Suppressor macrophage treated with lipopolysaccharide for 4 hours (primary cell): ENCODE results near the gene ADK.
A peak's percentile ranks its signal among the peaks of the same experiment; 100 is the strongest.

Source experiments
- DNase-seq: peaks from one replicate; pipeline ENCODE4 v3.0.0-alpha.2; 2020

ADK gene

DNA sequence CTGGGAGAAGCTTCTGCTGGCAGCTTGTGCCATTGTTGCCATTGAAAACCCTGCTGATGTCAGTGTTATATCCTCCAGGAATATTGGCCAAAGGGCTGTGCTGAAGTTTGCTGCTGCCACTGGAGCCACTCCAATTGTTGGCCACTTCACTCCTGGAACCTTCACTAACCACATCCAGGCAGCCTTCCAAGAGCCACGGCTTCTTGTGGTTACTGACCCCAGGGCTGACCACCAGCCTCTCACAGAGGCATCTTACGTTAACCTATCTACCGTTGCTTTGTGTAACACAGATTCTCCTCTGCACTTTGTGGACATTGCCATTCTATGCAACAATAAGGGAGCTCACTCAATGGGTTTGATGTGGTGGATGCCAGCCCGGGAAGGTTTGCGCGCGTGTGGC is 220.7 kb downstream of the ADK start:
- DNase-seq: no peak

DNA sequence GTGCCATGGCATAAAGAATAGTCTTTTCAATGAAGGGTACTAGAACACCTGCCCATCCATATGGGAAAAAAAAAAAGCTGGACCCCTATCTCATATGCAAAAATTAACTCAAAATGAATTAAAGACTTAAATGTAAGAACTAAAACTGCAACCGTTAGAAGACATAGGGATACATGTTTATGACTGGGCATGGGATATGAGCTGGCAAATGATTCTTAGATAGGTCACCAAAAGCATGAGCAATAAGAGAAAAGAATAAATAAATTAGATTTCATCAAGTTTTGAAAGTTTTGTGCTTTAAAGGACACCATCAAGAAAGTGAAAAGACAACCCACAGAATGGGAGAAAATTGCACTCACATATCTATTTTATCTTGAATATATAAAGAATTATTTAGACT is 222.0 kb downstream of the ADK start:
- DNase-seq: no peak

DNA sequence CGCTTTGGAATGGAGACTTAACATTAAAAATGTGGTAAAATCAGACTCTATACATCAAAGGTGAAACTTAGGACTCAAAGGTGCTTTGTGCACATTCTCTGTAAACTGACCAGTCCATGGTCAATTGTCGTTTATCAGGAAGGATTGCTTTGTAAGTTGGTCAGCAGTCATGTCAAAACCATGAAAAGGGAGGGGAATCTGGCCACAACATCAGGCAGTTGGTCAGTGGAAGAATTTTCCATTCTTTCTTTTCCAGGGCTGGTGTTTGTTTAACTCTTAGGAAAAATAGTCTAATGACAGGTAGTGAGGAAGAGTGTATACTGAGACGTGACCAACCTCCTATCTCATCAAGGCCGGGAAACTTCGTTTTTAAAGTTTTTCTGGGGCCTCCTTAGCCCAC is 226.5 kb downstream of the ADK start:
- DNase-seq: no peak

DNA sequence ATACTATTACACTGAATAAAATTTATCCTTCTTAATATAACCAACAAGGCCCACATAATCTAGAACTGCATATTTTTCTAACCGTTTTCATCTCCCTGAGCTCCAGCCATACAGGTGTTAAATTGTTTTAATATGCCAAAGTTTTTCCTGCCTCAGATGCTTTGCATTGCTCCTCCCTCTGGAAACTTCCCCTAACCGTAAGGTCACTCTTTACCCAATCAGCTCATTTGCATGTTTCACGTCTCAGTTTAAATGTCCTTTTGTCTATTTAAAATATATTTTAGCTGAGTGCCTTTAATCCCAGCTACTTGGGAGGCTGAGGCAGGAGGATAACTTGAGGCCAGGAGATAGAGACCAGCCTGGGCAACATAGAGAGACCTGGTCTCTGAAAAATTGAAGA is 228.5 kb downstream of the ADK start:
- DNase-seq: peak; percentile 26

DNA sequence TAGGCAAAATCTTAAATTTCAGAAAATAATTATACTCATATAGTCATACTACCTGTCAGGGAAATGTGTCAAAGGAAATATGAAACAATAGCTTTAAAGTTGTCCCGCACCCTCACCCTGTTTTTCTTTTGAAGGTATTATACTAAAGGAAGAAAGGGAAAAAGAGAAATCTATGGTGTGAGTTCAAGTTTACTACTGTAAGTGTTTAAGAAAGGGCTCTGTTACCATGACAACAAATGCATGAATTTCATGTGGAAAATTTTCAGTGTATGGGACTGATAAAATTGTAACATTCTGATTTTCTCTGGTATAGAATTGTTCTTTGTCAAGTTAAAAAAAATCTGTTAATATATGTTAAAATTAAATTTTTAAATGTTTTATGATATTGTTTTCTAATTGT is 229.8 kb downstream of the ADK start:
- no peak for DNase-seq

DNA sequence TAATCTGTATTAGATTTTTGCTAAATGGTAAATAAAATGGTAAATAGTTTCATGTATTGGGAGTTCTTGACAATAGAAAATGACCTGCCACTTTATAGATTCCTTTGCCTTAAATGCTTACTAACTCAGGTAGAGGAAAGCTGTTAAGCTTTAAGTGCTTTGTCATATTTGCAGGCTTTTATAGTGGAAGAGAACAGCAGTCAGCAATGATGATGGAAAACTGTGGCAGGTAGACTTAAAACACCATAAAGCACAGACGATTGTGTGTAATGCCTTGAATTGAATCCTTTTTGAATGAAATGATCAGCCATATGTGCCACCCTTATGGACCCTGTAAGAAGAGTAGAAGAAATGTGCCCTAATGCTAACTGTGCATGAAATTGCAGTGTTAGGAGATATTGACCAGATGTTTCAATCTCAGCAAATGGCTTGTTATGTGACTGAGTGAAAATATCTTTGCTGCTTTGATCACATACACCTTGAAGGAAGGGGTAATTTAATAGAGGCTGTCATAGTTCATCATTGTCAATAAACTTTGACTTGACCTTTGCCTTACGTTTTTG is 230.4 kb downstream of the ADK start:
- DNase-seq: no peak

DNA sequence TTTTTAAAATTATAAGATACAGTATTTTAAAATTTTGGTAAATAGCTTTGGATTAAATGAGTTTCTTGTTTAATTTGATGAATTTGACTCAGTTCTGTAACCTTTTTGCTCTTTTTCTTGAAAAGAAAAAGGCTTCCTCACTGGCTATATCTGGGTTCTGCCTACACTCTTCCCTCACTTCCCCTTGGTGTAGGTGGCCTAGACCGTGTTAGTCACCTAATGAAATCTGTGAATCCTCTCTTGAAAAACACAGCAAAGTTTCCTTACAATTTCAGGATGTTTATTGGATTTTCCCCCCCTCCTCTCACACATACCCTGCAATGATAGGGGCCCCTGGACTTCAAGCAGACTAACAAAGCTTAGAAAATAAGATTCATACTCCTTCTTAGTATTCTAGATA is 231.6 kb downstream of the ADK start:
- peak; percentile 54 for DNase-seq

DNA sequence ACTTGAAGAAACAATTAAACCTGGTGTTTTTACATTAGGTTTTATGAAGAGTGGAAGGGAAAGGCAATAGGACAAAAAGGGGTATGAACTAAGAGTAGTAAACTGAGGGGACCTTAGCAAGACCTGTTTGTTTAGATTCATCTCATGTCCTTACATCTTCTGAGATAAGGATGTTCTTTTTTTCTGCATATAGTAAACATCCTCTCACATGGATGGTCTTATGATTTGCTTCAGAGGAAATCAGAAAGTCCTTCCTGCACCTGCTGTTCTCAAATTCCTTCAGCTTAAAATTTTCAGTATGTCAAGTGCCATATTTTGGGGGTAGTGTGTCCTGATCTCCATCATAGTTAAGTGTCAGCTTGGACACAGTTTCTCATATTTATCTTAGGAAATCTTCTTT is 232.6 kb downstream of the ADK start:
- no peak for DNase-seq

DNA sequence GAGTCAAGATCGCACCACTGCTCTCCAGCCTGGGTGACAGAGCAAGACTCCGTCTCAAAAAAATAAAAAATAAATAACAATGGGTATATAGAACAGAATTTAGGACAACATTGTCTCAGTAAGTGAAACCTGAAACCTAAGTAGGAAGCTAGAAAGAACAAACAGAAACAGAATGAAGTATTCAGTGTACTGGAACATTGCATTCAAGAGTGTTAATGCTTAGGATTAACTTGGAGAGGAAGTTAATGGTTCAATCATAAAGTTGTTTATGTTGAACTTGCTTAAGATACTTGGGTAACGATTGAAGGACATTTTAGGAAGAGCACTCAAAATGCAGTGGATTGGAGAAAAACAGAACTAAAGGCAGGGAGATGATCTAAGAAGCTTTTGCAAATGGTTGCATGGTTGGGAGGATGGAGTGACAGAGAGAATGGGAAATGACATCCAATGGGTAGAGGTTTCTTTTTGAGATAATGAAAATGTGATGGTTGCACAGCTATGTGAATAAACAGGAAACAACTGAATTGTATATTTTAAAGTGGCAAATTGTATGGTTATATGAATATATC is 233.7 kb downstream of the ADK start:
- peak; percentile 62 for DNase-seq

DNA sequence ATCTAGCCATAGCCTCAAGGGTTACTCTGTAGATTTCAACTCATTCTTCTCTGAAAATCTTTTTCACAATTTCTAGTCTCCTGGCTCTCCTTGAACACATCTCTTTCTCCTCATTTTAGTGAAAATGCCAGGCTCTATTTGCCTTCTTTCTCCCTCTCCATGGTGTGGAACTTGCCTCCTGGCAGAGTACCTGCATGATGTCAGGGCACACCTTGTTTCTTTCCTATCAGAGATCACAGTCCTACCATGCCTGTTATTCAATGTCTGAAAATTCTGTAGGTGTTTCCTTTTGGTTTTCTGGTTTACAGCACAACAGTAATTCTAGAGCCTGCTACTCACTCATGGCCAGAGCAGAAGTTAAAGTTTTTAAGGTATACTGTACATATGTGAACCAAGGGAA is 237.8 kb downstream of the ADK start:
- no peak for DNase-seq

DNA sequence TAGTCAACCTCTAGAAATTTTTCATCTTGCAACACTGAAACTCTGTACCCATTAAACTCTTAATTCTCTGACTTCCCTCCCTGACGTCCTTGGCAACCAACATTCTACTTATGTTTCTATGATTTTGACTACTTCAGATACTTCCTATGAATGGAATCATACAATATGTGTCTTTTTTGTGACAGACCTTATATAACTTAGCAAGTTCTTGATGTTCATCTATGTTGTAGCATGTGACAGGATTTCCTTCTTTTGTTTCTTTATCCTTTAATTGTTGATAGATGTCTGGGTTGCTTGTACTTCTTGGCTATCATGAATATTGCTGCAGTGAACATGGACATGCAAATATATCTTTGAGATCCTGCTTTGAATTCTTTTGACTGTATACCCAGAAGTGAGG is 240.8 kb downstream of the ADK start:
- DNase-seq: no peak

DNA sequence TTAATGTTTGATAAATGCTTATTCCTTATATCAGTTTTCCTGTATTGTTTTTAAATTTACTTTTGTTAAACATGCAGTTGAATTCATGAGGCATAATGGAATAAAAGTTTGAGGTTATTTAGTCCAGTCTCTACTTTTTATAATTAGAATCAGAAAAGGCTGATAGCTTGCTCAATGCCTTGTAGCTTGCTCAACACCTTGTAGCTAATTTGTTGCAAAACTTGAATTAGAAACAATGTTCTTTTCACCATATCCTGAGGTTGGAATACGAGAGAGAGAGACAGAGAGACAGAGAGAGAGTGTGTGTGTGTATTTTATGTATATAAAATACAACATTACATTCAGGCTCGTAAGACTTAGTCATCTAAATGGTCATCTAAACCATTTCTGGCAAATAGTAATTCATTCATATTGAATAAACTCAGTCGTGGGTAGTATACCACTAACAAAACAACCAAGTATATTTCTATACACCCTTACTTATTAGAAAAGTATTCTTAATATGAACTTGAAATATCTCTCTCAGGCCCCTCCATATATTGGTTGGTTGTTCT is 243.5 kb downstream of the ADK start:
- DNase-seq: no peak

DNA sequence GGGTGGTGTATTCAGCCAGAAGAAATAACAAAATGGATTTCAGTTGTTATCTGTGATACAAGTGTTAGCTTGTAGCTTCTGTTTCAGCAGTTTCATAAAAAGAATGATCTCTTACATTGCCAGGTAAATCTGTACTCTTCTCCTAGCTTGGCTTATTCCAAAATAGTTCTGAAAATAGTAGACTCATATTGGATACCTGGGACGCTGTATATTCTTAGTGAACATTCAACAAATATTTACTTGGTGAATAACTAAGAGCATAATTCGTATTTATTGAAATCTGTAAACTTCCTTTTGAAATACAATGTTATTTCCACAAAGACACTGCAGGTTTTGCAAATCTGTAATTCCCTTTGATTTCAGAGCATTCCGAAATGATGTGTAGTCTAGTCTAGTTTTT is 249.2 kb downstream of the ADK start:
- DNase-seq: no peak

DNA sequence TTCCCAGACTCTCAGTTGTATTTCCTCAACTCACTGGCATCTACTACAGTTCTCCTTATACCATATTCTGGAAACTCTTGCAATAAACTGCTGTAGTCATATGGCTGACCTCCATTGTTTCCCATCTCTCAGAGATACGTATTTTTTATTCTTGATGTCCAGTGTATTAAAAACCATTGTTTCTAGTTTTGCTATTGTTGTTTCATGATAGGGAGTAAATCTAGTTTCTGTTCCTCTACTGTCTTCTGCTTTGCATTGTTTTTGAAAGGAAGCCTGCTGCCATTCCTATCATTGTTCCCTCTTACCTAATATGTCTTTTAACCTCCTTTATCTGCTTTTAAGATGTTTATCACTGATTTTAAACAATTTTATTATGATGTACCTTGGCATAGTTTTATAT is 255.0 kb downstream of the ADK start:
- DNase-seq: peak; percentile 33

DNA sequence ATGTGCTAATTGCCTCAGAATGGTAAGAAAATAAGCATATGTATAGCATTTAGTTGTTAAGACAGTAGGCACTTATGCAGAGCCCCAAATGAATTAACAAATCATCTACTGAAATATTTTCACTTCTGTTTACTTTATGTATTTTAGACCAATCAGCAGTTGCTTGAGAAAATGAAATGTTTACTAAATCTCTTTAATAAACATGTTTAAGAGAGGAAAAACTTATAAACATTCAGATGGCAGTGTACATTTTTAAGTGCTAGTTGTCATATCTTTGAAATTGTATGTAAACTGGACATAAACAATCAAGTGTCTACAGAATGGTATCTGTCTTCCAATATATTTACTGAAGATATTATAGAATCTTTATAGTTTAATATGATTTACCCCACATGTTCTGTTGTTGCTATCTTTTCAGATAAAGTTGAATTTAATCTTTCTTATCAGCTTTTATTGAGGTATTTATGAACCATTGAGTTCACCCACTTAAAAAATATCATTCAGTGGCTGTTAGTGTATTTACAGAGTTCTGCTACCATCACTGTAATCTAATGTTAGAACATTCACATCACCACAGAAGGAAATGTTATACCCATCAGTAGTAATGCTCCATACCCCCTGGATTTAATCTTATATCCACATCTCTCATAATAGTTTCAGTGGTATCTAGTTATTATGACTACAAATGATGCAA is 264.3 kb downstream of the ADK start:
- no peak for DNase-seq

DNA sequence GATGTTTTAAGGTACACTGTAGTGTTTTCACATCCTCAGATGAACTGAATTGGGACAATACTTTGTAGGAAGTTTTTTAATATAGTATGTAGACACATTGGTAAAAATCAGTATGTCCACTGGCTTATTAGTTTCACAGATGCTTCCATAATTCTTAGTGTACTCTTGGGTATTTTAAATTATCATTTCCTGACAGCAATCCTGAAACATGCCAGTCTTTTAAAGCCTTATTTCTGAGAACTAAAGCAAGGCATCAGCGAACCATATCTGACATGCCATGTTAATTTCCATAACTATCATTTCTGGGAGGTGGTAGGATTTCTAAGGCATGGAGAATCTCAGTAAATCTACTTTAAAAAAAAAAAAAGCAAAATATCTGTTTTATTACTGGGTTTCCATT is 266.4 kb downstream of the ADK start:
- no peak for DNase-seq

DNA sequence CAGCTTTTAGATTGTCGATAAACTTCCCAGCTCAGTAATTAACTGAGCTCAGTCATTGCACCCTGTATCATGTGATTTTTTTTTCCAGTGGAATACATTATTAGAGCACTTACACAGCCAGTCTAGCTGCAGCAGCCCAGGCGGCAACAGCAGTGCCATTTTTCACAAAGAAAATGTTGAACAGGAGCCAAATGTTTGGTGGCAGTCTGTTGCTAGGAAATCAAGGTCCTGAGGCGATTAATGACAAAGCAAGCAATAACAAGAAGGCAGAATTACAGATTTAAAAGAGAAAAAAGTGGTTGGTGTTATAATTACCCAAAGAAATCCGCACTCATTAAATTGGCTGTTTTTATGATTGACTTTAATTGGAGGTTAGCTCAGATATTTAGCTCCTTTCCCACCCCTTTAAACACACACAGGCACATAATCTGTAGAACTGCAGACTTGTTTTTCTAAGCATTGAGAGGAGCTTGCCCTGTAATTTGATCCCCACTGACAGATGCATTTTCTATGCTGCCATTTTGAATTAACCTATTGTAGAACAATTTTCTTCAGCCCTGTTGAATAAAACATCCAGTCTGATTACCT is 267.4 kb downstream of the ADK start:
- DNase-seq: no peak

DNA sequence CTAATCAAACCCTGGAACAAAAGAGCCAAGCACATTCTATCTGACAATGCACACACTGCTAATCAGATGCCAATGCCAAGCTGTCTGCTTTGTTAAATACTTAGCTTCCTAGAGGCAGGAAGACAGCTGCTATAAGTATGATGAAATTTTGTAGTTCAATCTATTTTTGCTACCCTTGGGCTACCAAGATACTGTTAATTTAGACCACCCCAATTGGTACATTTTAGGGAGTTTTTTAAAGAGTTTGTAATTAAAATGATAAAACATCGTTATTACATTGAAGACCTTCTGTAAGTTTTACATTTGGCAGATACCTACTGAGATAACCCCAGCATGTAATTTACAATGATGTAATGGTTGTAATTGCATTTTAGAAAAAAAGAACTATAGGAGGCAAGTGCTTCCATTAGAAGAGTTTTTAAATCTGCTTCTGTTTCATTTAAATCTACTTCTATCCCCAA is 268.5 kb downstream of the ADK start:
- no peak for DNase-seq

DNA sequence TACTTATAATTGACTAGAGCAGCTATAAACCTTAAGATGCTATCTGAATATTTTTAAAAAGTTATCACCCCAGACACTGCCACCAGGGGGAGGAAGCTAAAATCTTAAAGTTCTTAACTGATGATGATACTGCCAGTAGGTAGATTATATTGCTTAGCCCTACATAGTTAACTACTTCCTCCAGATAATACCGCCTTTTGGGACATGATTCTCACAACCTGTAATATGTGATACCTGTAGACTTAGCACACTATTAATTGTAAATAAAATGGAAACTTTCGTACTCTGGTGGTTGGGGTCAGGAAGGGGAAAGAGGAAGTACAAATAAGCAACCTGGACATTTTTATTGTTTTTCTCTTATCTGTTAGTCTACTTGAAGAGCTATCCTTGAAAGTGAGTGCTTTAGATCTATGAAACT is 268.9 kb downstream of the ADK start:
- DNase-seq: peak; percentile 35

DNA sequence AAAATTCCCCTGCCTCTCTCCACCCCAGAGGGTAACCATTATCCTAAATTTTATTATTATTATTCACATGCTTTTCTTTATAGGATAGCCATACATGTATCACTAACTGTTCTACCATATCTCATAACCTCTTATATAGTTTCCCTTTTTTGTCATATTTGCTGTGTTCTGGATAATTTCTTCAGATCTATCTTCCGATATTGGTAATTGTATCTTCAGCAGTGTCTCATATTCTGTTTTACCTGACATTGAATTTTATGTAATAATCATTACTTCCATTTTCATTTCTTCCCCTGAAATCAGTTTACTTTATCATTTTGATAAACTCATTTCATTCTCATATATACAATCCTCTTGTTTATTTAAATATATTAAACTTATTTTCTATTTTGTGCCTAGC is 273.5 kb downstream of the ADK start:
- no peak for DNase-seq

DNA sequence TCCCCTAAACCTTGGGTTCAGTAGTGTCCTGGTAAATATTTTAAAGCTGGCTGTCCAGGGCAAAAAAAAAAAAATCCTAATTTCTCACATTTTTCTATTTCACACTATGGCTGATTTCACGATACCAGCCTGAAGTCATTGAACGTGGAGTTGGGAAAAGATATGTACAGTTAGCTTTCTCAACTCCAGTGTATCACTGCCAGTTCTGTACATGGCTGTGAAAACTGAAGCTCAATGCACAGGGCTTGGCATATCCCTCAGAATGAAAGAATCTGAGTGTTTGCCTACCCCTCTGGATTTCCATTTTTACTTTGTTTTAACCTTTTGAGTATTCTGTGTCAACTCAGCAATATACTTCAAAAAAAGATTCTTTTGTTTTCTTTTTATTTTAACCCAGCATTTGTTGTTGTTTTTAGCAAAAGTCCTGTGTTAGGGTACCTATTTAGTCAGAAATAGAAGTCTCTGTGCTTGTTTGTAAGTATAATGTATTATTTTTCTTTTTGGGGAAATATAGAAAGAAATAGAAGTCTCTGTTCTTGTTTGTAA is 274.5 kb downstream of the ADK start:
- no peak for DNase-seq

DNA sequence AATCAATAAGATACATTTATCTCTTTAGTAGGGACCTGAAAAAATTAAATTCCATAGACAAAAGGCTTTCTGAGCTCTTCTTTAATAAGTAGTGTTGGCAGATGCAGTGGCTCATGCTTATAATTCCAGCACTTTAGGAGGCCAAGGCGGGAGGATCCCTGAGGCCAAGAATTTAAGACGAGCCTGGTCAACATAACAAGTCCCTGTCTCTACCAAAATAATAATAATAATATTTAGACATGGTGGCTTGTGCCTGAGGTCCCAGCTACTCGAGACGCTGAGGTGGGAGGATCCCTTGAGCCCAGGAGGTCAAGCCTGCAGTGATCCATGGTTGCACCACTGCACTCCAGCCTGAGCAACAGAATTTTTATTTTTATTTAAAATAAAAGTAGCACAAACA is 280.8 kb downstream of the ADK start:
- no peak for DNase-seq

DNA sequence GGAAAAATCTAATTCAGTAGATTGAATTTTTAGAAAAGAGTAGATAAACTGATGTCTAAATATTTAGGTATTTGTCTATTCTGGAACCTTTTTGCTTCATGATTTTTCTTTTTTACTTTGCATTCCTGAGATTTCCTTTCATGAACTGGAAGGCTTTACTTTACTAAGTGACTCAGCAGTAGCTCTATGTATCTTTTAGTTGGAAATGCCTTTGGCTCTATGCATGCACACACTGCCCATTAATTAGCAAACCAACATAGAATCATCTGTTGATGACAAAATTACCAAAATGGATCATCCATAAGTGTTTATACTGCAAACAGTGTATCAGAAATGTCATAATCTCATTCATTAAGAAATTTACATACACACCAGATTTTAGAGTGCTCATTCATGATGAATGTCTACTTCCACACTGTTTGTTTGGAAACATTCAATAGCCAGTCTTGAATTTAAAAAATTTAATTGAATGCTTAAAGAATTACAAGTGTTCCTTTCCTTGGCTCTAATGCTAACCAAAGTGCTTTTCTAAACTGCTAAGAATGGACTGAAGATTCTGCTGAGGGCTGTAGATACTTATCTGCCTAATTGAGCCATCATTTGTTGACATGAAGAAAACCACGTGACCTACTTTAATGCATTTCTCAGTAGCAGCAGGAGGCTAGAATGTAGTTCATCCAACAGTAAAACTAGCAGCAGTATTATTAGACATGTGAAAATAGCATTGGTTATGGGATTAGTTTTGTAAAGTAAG is 282.0 kb downstream of the ADK start:
- DNase-seq: no peak
